WTC11 (cell line): ENCODE results near the gene UBQLN1. TPM values are rescaled to one million over a fixed set of nuclear protein-coding genes. Genes with fewer than 3 reads are reported as not detected.

ENCODE experiments used
- CREB1 ChIP-seq: sonication (generic); formaldehyde crosslinking; IDR thresholded peaks from 2 replicates; pipeline ENCODE4 v1.8.0; 2023; ENCODE audit warnings: mild to moderate bottlenecking, missing genetic modification reagents
- CREM ChIP-seq: sonication (generic); formaldehyde crosslinking; IDR thresholded peaks from 2 replicates; pipeline ENCODE4 v1.8.1; 2022; ENCODE audit warnings: mild to moderate bottlenecking, missing genetic modification reagents, moderate library complexity
- E2F1 ChIP-seq: sonication (generic); formaldehyde crosslinking; IDR thresholded peaks from 2 replicates; pipeline ENCODE4 v1.8.0; 2022; ENCODE audit warnings: mild to moderate bottlenecking, missing genetic modification reagents
- E2F5 ChIP-seq: sonication (generic); formaldehyde crosslinking; IDR thresholded peaks from 2 replicates; pipeline ENCODE4 v1.8.1; 2022; ENCODE audit warnings: mild to moderate bottlenecking, moderate library complexity, missing genetic modification reagents
- EMX1 ChIP-seq: fragments of 250-450 bp; sonication (Bioruptor Pico); IDR thresholded peaks from 2 replicates; pipeline ENCODE4 v1.8.0; 2021; ENCODE audit warnings: mild to moderate bottlenecking
- ESRRA ChIP-seq: sonication (generic); formaldehyde crosslinking; IDR thresholded peaks from 2 replicates; pipeline ENCODE4 v1.8.1; 2022; ENCODE audit warnings: mild to moderate bottlenecking, missing genetic modification reagents, borderline replicate concordance
- ETV6 ChIP-seq: sonication (generic); formaldehyde crosslinking; IDR thresholded peaks from 2 replicates; pipeline ENCODE4 v1.8.1; 2022; ENCODE audit warnings: mild to moderate bottlenecking, missing genetic modification reagents
- FOXK1 ChIP-seq: sonication (generic); formaldehyde crosslinking; IDR thresholded peaks from 2 replicates; pipeline ENCODE4 v1.8.0; 2022; ENCODE audit warnings: mild to moderate bottlenecking, moderate library complexity, missing genetic modification reagents
- GABPB1 ChIP-seq: sonication (generic); formaldehyde crosslinking; IDR thresholded peaks from 2 replicates; pipeline ENCODE4 v1.8.1; 2023; ENCODE audit warnings: mild to moderate bottlenecking, missing genetic modification reagents
- IRF2 ChIP-seq: sonication (generic); formaldehyde crosslinking; IDR thresholded peaks from 2 replicates; pipeline ENCODE4 v1.8.0; 2022; ENCODE audit warnings: low read depth, missing genetic modification reagents, borderline replicate concordance
- MAX ChIP-seq: sonication (generic); formaldehyde crosslinking; IDR thresholded peaks from 2 replicates; pipeline ENCODE4 v1.8.0; 2022; ENCODE audit warnings: mild to moderate bottlenecking, missing genetic modification reagents
- NFATC4 ChIP-seq: fragments of 250-450 bp; sonication (Bioruptor Pico); IDR thresholded peaks from 2 replicates; pipeline ENCODE4 v1.9.0; 2021; ENCODE audit warnings: mild to moderate bottlenecking
- NFE2L1 ChIP-seq: sonication (generic); formaldehyde crosslinking; IDR thresholded peaks from 2 replicates; pipeline ENCODE4 v1.8.1; 2023; ENCODE audit warnings: missing genetic modification reagents
- NR2C2 ChIP-seq: sonication (generic); formaldehyde crosslinking; IDR thresholded peaks from 2 replicates; pipeline ENCODE4 v1.8.0; 2022; ENCODE audit warnings: mild to moderate bottlenecking, missing genetic modification reagents
- TCF7 ChIP-seq: sonication (generic); formaldehyde crosslinking; IDR thresholded peaks from 2 replicates; pipeline ENCODE4 v1.8.0; 2022; ENCODE audit warnings: mild to moderate bottlenecking, low read depth, missing genetic modification reagents, moderate library complexity
- TEAD1 ChIP-seq: sonication (generic); formaldehyde crosslinking; IDR thresholded peaks from 2 replicates; pipeline ENCODE4 v1.8.0; 2022; ENCODE audit warnings: mild to moderate bottlenecking, missing genetic modification reagents
- USF2 ChIP-seq: sonication (generic); formaldehyde crosslinking; IDR thresholded peaks from 2 replicates; pipeline ENCODE4 v1.8.1; 2023; ENCODE audit warnings: mild to moderate bottlenecking, missing genetic modification reagents, moderate library complexity
- ZNF232 ChIP-seq: sonication (generic); formaldehyde crosslinking; IDR thresholded peaks from 2 replicates; pipeline ENCODE4 v1.8.0; 2022; ENCODE audit warnings: mild to moderate bottlenecking, missing genetic modification reagents
- ZNF317 ChIP-seq: sonication (generic); formaldehyde crosslinking; IDR thresholded peaks from 2 replicates; pipeline ENCODE4 v1.8.1; 2023; ENCODE audit warnings: low read depth, mild to moderate bottlenecking, moderate library complexity, missing genetic modification reagents, borderline replicate concordance
- ZNF396 ChIP-seq: fragments of 250-450 bp; sonication (Bioruptor Pico); IDR thresholded peaks from 2 replicates; pipeline ENCODE4 v1.8.0; 2021; ENCODE audit warnings: mild to moderate bottlenecking, moderate library complexity, borderline replicate concordance
- ZNF416 ChIP-seq: fragments of 250-450 bp; sonication (Bioruptor Pico); IDR thresholded peaks from 2 replicates; pipeline ENCODE4 v1.9.0; 2021; ENCODE audit warnings: mild to moderate bottlenecking, inconsistent platforms
- ZNF532 ChIP-seq: fragments of 250-450 bp; sonication (Bioruptor Pico); IDR thresholded peaks from 2 replicates; pipeline ENCODE4 v1.9.0; 2021; ENCODE audit warnings: mild to moderate bottlenecking, borderline replicate concordance
- total RNA-seq: library from RNA; stranded (reverse); gene quantifications from 3 replicates; pipeline ENCODE4 v1.2.3, GENCODE V29; 2021
- TF ChIP-seq, protein P1 (sequence below): sonication (generic); formaldehyde crosslinking; IDR thresholded peaks from 2 replicates; pipeline ENCODE4 v1.8.1; 2023; ENCODE audit warnings: mild to moderate bottlenecking, missing genetic modification reagents, borderline replicate concordance
- TF ChIP-seq, protein P2 (sequence below): sonication (generic); formaldehyde crosslinking; IDR thresholded peaks from 2 replicates; pipeline ENCODE4 v1.8.0; 2022; ENCODE audit warnings: mild to moderate bottlenecking, missing genetic modification reagents

The UBQLN1 gene
- total RNA-seq, 1 experiment from 2014 or later, result 110 TPM

DNA sequence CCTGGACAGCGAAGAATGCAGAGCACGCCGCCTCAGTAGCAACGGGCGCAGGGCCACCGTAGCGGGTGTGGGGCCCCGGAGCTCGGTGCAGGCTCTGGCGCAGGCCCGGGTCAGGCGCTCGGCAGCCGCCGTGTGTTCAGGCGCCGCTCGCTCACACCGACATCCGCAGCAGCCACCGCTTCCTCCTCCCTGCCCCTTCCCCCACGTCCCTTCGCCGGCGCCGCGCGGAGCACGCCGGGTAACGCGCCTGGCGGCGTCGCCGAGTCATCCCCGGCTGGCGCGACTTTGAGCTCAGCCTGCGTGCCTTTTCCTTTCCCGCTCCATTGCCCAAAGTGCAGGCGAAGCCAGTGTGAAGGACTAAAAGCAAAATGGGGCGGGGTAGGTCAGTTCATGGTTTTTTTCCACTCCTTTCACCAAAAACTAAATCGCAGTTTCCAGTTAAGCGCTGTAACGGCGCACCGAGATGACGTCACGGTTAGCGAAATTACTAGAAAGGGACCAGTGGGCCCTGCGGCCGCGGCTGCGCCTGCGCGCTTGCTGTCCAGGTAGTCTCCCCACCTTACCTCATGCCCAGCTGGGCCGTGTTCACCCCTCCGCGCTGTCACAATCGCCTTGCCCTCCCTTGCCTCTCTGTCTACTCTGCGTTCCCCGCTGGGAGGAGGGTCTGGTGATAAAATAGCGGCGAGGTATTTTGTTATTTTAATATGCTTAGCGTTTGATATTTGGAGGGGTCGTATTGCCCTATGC is at the start of gene UBQLN1 (continued):
- TF ChIP-seq, protein P1, sequence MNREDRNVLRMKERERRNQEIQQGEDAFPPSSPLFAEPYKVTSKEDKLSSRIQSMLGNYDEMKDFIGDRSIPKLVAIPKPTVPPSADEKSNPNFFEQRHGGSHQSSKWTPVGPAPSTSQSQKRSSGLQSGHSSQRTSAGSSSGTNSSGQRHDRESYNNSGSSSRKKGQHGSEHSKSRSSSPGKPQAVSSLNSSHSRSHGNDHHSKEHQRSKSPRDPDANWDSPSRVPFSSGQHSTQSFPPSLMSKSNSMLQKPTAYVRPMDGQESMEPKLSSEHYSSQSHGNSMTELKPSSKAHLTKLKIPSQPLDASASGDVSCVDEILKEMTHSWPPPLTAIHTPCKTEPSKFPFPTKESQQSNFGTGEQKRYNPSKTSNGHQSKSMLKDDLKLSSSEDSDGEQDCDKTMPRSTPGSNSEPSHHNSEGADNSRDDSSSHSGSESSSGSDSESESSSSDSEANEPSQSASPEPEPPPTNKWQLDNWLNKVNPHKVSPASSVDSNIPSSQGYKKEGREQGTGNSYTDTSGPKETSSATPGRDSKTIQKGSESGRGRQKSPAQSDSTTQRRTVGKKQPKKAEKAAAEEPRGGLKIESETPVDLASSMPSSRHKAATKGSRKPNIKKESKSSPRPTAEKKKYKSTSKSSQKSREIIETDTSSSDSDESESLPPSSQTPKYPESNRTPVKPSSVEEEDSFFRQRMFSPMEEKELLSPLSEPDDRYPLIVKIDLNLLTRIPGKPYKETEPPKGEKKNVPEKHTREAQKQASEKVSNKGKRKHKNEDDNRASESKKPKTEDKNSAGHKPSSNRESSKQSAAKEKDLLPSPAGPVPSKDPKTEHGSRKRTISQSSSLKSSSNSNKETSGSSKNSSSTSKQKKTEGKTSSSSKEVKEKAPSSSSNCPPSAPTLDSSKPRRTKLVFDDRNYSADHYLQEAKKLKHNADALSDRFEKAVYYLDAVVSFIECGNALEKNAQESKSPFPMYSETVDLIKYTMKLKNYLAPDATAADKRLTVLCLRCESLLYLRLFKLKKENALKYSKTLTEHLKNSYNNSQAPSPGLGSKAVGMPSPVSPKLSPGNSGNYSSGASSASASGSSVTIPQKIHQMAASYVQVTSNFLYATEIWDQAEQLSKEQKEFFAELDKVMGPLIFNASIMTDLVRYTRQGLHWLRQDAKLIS (CRISPR knock-in tag), result 0 out of 2 replicates have a peak, but pooled peaks have one; percentile 24
- 0 out of 2 replicates have a peak, but pooled peaks have one; percentile 49 for TF ChIP-seq ZNF532
- TF ChIP-seq ZNF416 (CRISPR knock-in tag), result peak; percentile 86; the same call in 1 of the 2 replicates
- TF ChIP-seq NR2C2 (CRISPR knock-in tag), result 0 out of 2 replicates have a peak, but pooled peaks have one; percentile 36
- TF ChIP-seq ZNF396 (CRISPR knock-in tag), result no peak
- TF ChIP-seq TCF7 (CRISPR knock-in tag), result peak; percentile 78; the same call in 1 of the 2 replicates
- peak; percentile 82 for TF ChIP-seq MAX (CRISPR knock-in tag)
- no peak for TF ChIP-seq EMX1 (CRISPR knock-in tag)
- TF ChIP-seq ESRRA, result no peak
- 0 out of 2 replicates have a peak, but pooled peaks have one; percentile 23 for TF ChIP-seq GABPB1 (CRISPR knock-in tag)
- peak; percentile 99 for TF ChIP-seq NFE2L1 (CRISPR knock-in tag)
- TF ChIP-seq E2F5 (CRISPR knock-in tag), result 0 out of 2 replicates have a peak, but pooled peaks have one; percentile 27
- TF ChIP-seq ZNF317, result peak; percentile 42; the same call in 1 of the 2 replicates
- peak; percentile 62 for TF ChIP-seq TEAD1 (CRISPR knock-in tag)
- peak; percentile 92 for TF ChIP-seq FOXK1 (CRISPR knock-in tag)
- TF ChIP-seq IRF2 (CRISPR knock-in tag), result no peak
- TF ChIP-seq ETV6, result 0 out of 2 replicates have a peak, but pooled peaks have one; percentile 20
- peak; percentile 78; the same call in 1 of the 2 replicates for TF ChIP-seq E2F1
- peak; percentile 41; the same call in 1 of the 2 replicates for TF ChIP-seq ZNF232
- no peak for TF ChIP-seq USF2 (CRISPR knock-in tag)
- peak; percentile 76; the same call in 1 of the 2 replicates for TF ChIP-seq CREB1 (CRISPR knock-in tag)
- TF ChIP-seq, protein P2, sequence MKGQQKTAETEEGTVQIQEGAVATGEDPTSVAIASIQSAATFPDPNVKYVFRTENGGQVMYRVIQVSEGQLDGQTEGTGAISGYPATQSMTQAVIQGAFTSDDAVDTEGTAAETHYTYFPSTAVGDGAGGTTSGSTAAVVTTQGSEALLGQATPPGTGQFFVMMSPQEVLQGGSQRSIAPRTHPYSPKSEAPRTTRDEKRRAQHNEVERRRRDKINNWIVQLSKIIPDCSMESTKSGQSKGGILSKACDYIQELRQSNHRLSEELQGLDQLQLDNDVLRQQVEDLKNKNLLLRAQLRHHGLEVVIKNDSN (CRISPR knock-in tag), result 0 out of 2 replicates have a peak, but pooled peaks have one; percentile 27
- peak; percentile 98 for TF ChIP-seq CREM
- TF ChIP-seq NFATC4 (CRISPR knock-in tag), result no peak
